Measurements from ENCODE around the gene KRT13. TPM values are rescaled to one million over a fixed set of nuclear protein-coding genes. Genes with fewer than 3 reads are reported as not detected.

KRT13 gene
- total and polyA plus RNA-seq, 9 of the 15 experiments (the other 6 are each of a cell fraction or from before 2014, with no cell fraction given): 0.11 to 1.1 (median 0.24) TPM; not detected in 3

- TF ChIP-seq ZNF609 (CRISPR knock-in tag; IDR thresholded peaks at IDR 0.05; ENCODE audit: borderline replicate concordance) (no peak), ZNF655 (CRISPR knock-in tag; IDR thresholded peaks at IDR 0.05) (no peak), GTF2B (IDR thresholded peaks at IDR 0.05; ENCODE audit: extremely low read depth, insufficient read length) (no peak)
Measured at GRCh38 chr17:41457676-41458075, 47.7 kb downstream of the KRT13 start (continued).
